Natural killer cell (primary cell): ENCODE results near the gene ANXA2. TPM values are rescaled to one million over a fixed set of nuclear protein-coding genes. Genes with fewer than 3 reads are reported as not detected.

Source experiments
- ATAC-seq, 3 donors: fragments of 150-1000 bp in 2 of 3; fragments of 200-7000 bp in 1 of 3; cut with Tn5 transposase; 1 replicate in 1 of 3; 2 replicates in 2 of 3; pipeline ENCODE4 v1.10.0; 2021; ENCODE audit warnings: mild to moderate bottlenecking in 2 of 3, moderate library complexity in 2 of 3
- DNase-seq, 2 donors: peaks; one replicate each; pipeline versions ENCODE4 v3.0.0 to v3.0.0-alpha.2; 2013 to 2021; ENCODE audit warnings: mixed read lengths in 1 of 2
- H3K27ac ChIP-seq: one replicate; pipeline ENCODE4 v1.5.1; 2013; ENCODE audit warnings: mild to moderate bottlenecking, low read length
- H3K27me3 ChIP-seq: one replicate; pipeline ENCODE4 v1.6.1; 2013; ENCODE audit warnings: low read length; ENCODE audit not compliant: control insufficient read depth, insufficient read depth
- H3K36me3 ChIP-seq: one replicate; pipeline ENCODE4 v1.6.1; 2013; ENCODE audit warnings: low read length; ENCODE audit not compliant: control insufficient read depth, insufficient read depth
- H3K4me1 ChIP-seq: one replicate; pipeline ENCODE4 v1.6.1; 2013; ENCODE audit warnings: low read length; ENCODE audit not compliant: control insufficient read depth, insufficient read depth
- H3K4me3 ChIP-seq: one replicate; pipeline ENCODE4 v1.5.1; 2013; ENCODE audit warnings: low read length
- H3K9me3 ChIP-seq: one replicate; pipeline ENCODE4 v1.6.1; 2013; ENCODE audit warnings: low read length; ENCODE audit not compliant: control insufficient read depth, insufficient read depth
- H3K27ac Mint-ChIP-seq, 2 donors: one replicate each; pipeline ENCODE4 v1.8.0; 2022; ENCODE audit warnings: mild to moderate bottlenecking in 2 of 2, mixed read lengths in 2 of 2, moderate library complexity in 1 of 2
- H3K27me3 Mint-ChIP-seq, 2 donors: one replicate each; pipeline ENCODE4 v1.8.0; 2022; ENCODE audit warnings: low read depth in 2 of 2, mixed read lengths in 2 of 2
- H3K36me3 Mint-ChIP-seq: one replicate; pipeline ENCODE4 v1.8.0; 2022; ENCODE audit warnings: mixed read lengths
- H3K4me1 Mint-ChIP-seq, 2 donors: one replicate each; pipeline ENCODE4 v1.8.0; 2022; ENCODE audit warnings: mixed read lengths in 2 of 2
- H3K4me3 Mint-ChIP-seq: one replicate; pipeline ENCODE4 v1.8.0; 2022; ENCODE audit warnings: mild to moderate bottlenecking, moderate library complexity, mixed read lengths
- H3K9me3 Mint-ChIP-seq, 2 donors: one replicate each; pipeline ENCODE4 v1.8.0; 2022; ENCODE audit warnings: mixed read lengths in 2 of 2
- WGBS: methylation state at CpG from one replicate; pipeline ENCODE4 v1.1.7; 2013; ENCODE audit warnings: missing lambda C conversion rate; ENCODE audit not compliant: insufficient coverage; 5-methylcytosine and 5-hydroxymethylcytosine counted together
- intact Hi-C: fragments of 100-400 bp; cut with micrococcal nuclease; formaldehyde crosslinking; loops from one replicate; pipeline ENCODE4 v1.14.2; 2022
- total RNA-seq, 4 donors: library from RNA; stranded (reverse); fragments of 120-200 nt in 1 of 4; gene quantifications; one replicate each; pipeline versions ENCODE4 v1.2.3 to v1.2.4, GENCODE V29; 2013 to 2022
- TF ChIP-seq, protein P1 (sequence below): fragments of 200-600 bp; IDR thresholded peaks from one replicate; pipeline ENCODE4 v1.8.0; 2022; ENCODE audit warnings: antibody characterized with exemption

Gene ANXA2
- total RNA-seq, 3 donors from 2014 or later (not counting 1 experiment from before 2014, with no cell fraction given), result 132 to 230 (median 155) TPM

DNA sequence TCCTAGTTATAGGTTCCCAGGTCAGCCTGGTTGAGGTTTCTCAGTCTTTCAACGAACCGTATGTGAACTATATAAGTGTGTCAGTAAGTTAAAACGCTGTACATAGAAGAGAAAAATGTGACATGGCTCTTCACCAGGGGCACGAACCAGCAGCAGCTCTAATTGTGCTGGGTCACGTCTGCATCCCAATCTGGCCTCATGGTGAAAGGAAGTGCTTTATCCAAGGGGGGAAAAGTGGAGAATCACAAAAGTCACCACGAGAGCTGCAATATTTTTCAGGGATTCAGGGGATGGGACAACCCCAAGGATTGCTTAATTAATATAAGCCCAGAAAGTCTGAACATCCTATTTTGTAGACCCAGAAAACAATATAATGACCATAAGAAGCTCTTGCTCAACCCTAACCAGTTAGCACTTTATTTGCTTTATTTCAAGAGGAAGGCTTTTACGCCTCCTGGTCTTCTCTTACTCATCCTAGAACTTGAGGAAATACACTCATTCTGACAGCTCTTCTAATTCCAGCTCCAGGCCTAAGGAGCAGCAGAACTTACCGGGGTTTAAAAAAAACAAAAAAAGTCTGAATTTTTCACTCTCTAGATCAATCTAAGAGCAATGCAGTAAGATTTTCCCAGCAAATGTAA, 16.5 kb downstream of the ANXA2 start:
- DNase-seq, result no peak
- Mint-ChIP-seq H3K4me3 (no peak overlapping the region), H3K4me1 (peaks cover 8 to 23% of the 10 kb centered on the region in 2 donors), H3K27ac (no peak overlapping the region), H3K36me3 (peaks cover 6% of the 10 kb centered on the region), H3K9me3 (no peaks in the 10 kb centered on the region), H3K27me3 (no peaks in the 10 kb centered on the region)
- Histone ChIP-seq H3K4me3 (no peak overlapping the region), H3K4me1 (no peaks in the 10 kb centered on the region), H3K27ac (no peak overlapping the region), H3K27me3 (no peaks in the 10 kb centered on the region), H3K36me3 (peaks cover 30% of the 10 kb centered on the region), H3K9me3 (no peaks in the 10 kb centered on the region)
- ATAC-seq, result no peak
- TF ChIP-seq, protein P1, sequence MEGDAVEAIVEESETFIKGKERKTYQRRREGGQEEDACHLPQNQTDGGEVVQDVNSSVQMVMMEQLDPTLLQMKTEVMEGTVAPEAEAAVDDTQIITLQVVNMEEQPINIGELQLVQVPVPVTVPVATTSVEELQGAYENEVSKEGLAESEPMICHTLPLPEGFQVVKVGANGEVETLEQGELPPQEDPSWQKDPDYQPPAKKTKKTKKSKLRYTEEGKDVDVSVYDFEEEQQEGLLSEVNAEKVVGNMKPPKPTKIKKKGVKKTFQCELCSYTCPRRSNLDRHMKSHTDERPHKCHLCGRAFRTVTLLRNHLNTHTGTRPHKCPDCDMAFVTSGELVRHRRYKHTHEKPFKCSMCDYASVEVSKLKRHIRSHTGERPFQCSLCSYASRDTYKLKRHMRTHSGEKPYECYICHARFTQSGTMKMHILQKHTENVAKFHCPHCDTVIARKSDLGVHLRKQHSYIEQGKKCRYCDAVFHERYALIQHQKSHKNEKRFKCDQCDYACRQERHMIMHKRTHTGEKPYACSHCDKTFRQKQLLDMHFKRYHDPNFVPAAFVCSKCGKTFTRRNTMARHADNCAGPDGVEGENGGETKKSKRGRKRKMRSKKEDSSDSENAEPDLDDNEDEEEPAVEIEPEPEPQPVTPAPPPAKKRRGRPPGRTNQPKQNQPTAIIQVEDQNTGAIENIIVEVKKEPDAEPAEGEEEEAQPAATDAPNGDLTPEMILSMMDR, result no peak
- intact Hi-C loops, result no loop called here
- 96% methylated on average over 8 of the region's 8 CpGs for WGBS

DNA sequence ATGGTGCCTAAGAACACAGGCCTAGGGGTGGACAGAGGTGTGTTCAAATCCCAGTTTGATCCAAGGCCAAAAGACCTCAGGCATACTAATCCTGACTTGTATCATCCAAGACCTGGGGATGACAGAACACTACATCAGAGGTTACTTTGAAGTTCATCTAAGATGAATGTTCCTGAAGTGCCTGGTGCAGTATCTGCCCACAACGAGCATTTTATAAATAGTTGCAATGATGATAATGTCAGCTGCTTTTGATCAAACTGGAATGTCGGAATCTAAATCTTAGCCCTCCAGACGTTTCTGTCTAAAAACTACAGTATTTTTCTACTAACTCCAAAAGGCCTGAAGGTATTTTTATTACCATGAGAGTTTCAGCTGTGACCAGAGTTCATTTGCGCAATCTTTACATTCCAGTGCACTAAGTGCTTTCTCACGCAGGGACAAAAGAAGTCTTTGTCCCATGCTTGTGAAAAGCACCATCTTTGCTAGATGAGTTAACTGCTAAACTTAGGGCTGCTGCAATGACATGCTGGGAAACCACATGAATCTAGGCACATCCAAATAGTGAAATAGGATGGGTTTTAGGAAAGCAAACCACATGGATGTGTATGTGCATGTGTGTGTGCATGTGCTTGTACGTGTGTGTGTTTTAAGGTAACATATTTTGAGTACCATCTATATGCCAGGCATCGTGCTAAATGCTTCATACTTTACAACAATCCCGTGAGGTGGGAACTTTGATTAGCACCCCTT, 18.1 kb downstream of the ANXA2 start:
- Mint-ChIP-seq H3K4me1 (peaks cover 7 to 28% of the 10 kb centered on the region in 2 donors), H3K36me3 (peaks cover 6% of the 10 kb centered on the region), H3K9me3 (no peaks in the 10 kb centered on the region), H3K27ac (no peak overlapping the region), H3K4me3 (no peak overlapping the region), H3K27me3 (no peaks in the 10 kb centered on the region)
- TF ChIP-seq, protein P1, result no peak
- DNase-seq (no peak), ATAC-seq (no peak)
- no peaks in the 10 kb centered on the region for H3K4me1 ChIP-seq
- WGBS, result 97% methylated on average over 7 of the region's 8 CpGs
- no peak overlapping the region for H3K4me3 ChIP-seq
- H3K27me3 ChIP-seq, result no peaks in the 10 kb centered on the region
- peaks cover 36% of the 10 kb centered on the region for H3K36me3 ChIP-seq
- no peaks in the 10 kb centered on the region for H3K9me3 ChIP-seq
- intact Hi-C loops, result no loop called here
- H3K27ac ChIP-seq, result no peak overlapping the region

DNA sequence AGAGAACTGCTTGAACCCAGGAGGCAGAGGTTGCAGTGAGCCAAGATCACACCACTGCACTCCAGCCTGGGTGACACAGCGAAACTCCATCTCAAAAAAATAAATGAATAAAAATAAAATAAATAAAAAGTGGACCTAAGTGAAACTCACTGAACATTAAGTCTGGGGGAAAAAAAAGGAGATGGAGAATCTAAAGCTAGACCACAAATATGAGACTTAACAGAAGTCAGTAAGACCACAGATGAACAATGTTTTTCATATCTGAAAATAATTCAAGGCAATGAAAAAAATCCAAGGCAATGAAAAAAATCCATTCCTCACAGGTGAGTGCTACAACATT, 18.6 kb downstream of the ANXA2 start:
- intact Hi-C loops, result no loop called here
- no peaks in the 10 kb centered on the region for H3K4me1 ChIP-seq
- Mint-ChIP-seq H3K9me3 (no peaks in the 10 kb centered on the region), H3K4me1 (peaks cover 7 to 28% of the 10 kb centered on the region in 2 donors), H3K27me3 (no peaks in the 10 kb centered on the region), H3K27ac (no peak overlapping the region), H3K4me3 (no peak overlapping the region), H3K36me3 (peaks cover 6% of the 10 kb centered on the region)
- peaks cover 36% of the 10 kb centered on the region for H3K36me3 ChIP-seq
- H3K27me3 ChIP-seq, result no peaks in the 10 kb centered on the region
- H3K4me3 ChIP-seq, result no peak overlapping the region
- ATAC-seq (no peak), DNase-seq (no peak)
- WGBS, result no CpG with 5 or more reads among the region's 1 CpG
- TF ChIP-seq, protein P1, result no peak
- H3K27ac ChIP-seq, result no peak overlapping the region
- no peaks in the 10 kb centered on the region for H3K9me3 ChIP-seq
